Parathyroid adenoma (tissue), 2 donors: ENCODE measurements around the gene BRD1.

Experiments
- H2AFZ ChIP-seq: fragments of 300-600 bp; sonication (generic); one replicate; pipeline ENCODE4 v1.7.0; 2017; ENCODE audit warnings: antibody characterized with exemption, mild to moderate bottlenecking
- H3K27ac ChIP-seq: fragments of 300-600 bp; sonication (generic); one replicate; pipeline ENCODE4 v1.7.0; 2017
- H3K27me3 ChIP-seq: fragments of 300-600 bp; sonication (generic); one replicate; pipeline ENCODE4 v1.7.0; 2017; ENCODE audit warnings: low read length; ENCODE audit not compliant: control insufficient read depth, insufficient read depth
- H3K36me3 ChIP-seq: fragments of 300-600 bp; sonication (generic); one replicate; pipeline ENCODE4 v1.7.0; 2017; ENCODE audit warnings: low read length; ENCODE audit not compliant: control insufficient read depth, insufficient read depth
- H3K4me1 ChIP-seq: fragments of 300-600 bp; sonication (generic); one replicate; pipeline ENCODE4 v1.7.0; 2017; ENCODE audit warnings: control low read depth
- H3K4me2 ChIP-seq: fragments of 300-600 bp; sonication (generic); one replicate; pipeline ENCODE4 v1.7.0; 2017; ENCODE audit warnings: low read length
- H3K4me3 ChIP-seq: fragments of 300-600 bp; sonication (generic); one replicate; pipeline ENCODE4 v1.7.0; 2017; ENCODE audit warnings: low read depth, low read length
- H3K79me2 ChIP-seq: fragments of 300-600 bp; sonication (generic); one replicate; pipeline ENCODE4 v1.7.0; 2017; ENCODE audit warnings: control low read depth
- H3K9ac ChIP-seq: fragments of 300-600 bp; sonication (generic); one replicate; pipeline ENCODE4 v1.7.0; 2017; ENCODE audit warnings: mild to moderate bottlenecking
- H3K9me3 ChIP-seq: fragments of 300-600 bp; sonication (generic); one replicate; pipeline ENCODE4 v1.7.0; 2017; ENCODE audit warnings: low read length; ENCODE audit not compliant: control insufficient read depth
- CTCF ChIP-seq: fragments of 300-600 bp; sonication (generic); IDR thresholded peaks from one replicate; pipeline ENCODE4 v1.7.0; 2017; ENCODE audit warnings: antibody characterized with exemption, mild to moderate bottlenecking
- donor health status: primary hyperparathyroidism.

The BRD1 gene

GRCh38 chr22:49829044-49829853 lies 1.6 kb upstream of the BRD1 start:
- Histone ChIP-seq H3K4me3 (no peak overlapping the region), H3K27me3 (no peaks in the 10 kb centered on the region), H3K9ac (no peak overlapping the region), H3K9me3 (no peaks in the 10 kb centered on the region), H3K36me3 (no peaks in the 10 kb centered on the region), H3K27ac (no peak overlapping the region), H2AFZ (no peak overlapping the region), H3K79me2 (peaks cover 23% of the 10 kb centered on the region), H3K4me2 (no peak overlapping the region), H3K4me1 (no peaks in the 10 kb centered on the region)
- no peak for TF ChIP-seq CTCF

- no peaks in the 10 kb centered on the region for H3K27me3 ChIP-seq
- TF ChIP-seq CTCF: no peak
- H3K79me2 ChIP-seq: peaks cover 27% of the 10 kb centered on the region
- H3K9ac ChIP-seq: no peak overlapping the region
- H3K4me1 ChIP-seq: no peaks in the 10 kb centered on the region
- no peak overlapping the region for H3K4me2 ChIP-seq
- no peaks in the 10 kb centered on the region for H3K9me3 ChIP-seq
- H3K36me3 ChIP-seq: no peaks in the 10 kb centered on the region
- no peak overlapping the region for H2AFZ ChIP-seq
- no peak overlapping the region for H3K27ac ChIP-seq
- H3K4me3 ChIP-seq: no peak overlapping the region
Observed at GRCh38 chr22:49828599-49828965, 909 bp upstream of the BRD1 start.

GRCh38 chr22:49827271-49827852 lies 311 bp downstream of the BRD1 start:
- Histone ChIP-seq H3K79me2 (peaks cover 38% of the 10 kb centered on the region), H3K9me3 (no peaks in the 10 kb centered on the region), H3K4me3 (peak overlapping the region; percentile 86), H3K27me3 (no peaks in the 10 kb centered on the region), H3K4me2 (peak overlapping the region; percentile 95), H2AFZ (no peak overlapping the region), H3K9ac (no peak overlapping the region), H3K4me1 (no peaks in the 10 kb centered on the region), H3K36me3 (no peaks in the 10 kb centered on the region), H3K27ac (no peak overlapping the region)
- no peak for TF ChIP-seq CTCF

- TF ChIP-seq CTCF: no peak
- Histone ChIP-seq H2AFZ (peak overlapping the region; percentile 46), H3K9ac (peak overlapping the region; percentile 61), H3K4me3 (peak overlapping the region; percentile 86), H3K9me3 (no peaks in the 10 kb centered on the region), H3K4me2 (peak overlapping the region; percentile 95), H3K79me2 (peaks cover 42% of the 10 kb centered on the region), H3K27me3 (no peaks in the 10 kb centered on the region), H3K36me3 (no peaks in the 10 kb centered on the region), H3K4me1 (no peaks in the 10 kb centered on the region), H3K27ac (peak overlapping the region; percentile 32)
Observed at GRCh38 chr22:49826603-49827270, 936 bp downstream of the BRD1 start.
